ENCODE results near the gene ZNF575.

ZNF575 gene

GRCh38 chr19:43560687-43561086, 27.7 kb downstream of the ZNF575 start:
- no peak for DNase-seq (ENCODE audit: low spot score)

DNA sequence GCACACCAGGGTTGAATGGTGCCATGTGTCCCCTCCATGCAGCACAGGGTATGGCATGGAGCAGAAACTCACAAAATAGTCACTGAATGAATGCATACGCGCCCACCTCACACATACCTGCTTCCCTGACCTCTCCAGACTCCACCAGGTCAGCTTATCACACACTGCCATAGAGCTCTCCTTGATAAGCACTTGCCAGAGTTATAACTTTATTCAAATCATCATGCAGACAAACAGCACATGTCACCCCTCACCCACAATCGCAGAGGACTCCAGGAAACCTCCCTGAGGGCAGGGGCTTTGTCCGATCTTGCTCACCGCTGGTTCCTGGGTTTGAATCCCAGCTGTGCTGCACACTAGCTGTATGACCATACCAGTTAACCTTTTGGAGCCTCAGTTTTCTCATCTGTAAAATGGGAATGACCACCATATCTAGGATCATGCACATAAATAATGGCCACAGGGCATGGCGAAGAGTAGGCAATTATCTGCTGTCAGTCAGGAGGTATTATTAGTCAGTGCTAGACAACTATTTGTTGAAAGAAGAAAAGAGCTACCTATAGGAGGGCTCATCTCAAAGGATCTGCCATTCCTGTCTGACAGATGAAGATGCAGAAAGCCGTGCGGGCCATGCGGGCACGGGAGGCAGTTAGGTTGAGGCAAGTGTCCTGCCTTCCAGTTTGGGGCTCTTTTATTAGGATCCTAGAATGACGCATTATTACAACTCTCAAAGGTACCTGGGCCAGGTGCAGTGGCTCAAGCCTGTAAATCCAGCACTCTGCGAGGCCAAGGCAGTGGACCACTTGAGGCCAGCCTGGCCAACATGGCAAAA, 28.4 kb downstream of the ZNF575 start:
- TF ChIP-seq CTCF (IDR thresholded peaks at IDR 0.05; ENCODE audit: extremely low read depth, missing control alignments), result no peak
- DNase-seq (ENCODE audit: low spot score), result no peak

More at GRCh38 chr19:43560687-43561086, 27.7 kb downstream of the ZNF575 start:
- TF ChIP-seq CTCF (IDR thresholded peaks at IDR 0.05; ENCODE audit: extremely low read depth, missing control alignments), result no peak

DNA sequence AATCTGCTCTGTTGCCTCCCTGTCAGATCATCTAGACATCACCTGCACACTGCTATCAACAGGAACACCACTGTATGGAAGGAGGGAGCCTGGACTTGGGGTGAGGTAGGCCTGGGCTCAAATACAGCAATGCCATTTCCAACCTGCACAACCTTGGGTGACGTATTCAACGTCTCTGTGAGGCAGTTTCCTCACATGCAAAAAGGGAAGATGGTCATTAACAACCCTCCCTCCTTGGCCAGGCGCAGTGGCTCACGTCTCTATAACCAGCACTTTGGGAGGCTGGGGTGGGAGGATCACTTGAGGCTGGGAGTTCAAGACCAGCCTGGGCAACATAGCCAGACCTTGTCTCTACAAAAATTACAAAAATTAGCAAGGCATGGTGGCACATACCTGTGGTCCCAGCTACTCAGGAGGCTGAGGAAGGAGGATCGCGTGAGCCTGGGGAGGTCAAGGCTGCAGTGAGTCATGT, 29.3 kb downstream of the ZNF575 start:
- no peak for DNase-seq (ENCODE audit: low spot score)
- TF ChIP-seq CTCF (IDR thresholded peaks at IDR 0.05; ENCODE audit: extremely low read depth, missing control alignments), result no peak

DNA sequence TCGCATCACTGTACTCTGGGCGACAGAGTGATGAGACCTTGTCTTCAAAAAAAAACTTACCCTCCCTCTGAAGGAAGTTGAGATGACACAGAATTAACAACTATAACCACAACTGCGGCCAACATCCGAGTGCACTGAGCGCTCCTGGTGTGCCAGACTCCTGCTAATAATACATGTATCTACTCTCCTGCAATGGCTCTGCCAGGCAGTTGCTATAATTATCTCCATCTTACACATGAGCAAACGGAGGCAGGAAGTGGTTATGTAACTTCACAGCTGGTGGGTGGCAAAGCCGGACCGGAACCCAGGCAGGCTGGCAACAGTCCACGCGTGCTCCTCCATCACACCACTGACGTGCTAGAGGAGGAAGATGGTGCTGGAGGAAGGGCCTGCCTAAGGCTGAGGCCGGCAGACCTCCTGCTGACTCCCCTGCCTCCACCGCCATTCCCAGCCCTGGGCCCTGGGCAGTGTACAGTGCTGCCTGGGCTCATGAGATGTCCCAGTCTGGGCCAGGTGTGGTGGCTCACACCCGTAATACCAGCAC, 29.8 kb downstream of the ZNF575 start:
- no peak for DNase-seq (ENCODE audit: low spot score)
- no peak for TF ChIP-seq CTCF (IDR thresholded peaks at IDR 0.05; ENCODE audit: extremely low read depth, missing control alignments)

- no peak for DNase-seq (ENCODE audit: low spot score)
- no peak for TF ChIP-seq CTCF (IDR thresholded peaks at IDR 0.05; ENCODE audit: extremely low read depth, missing control alignments)
Observed at GRCh38 chr19:43563816-43564457, 30.9 kb downstream of the ZNF575 start.

DNA sequence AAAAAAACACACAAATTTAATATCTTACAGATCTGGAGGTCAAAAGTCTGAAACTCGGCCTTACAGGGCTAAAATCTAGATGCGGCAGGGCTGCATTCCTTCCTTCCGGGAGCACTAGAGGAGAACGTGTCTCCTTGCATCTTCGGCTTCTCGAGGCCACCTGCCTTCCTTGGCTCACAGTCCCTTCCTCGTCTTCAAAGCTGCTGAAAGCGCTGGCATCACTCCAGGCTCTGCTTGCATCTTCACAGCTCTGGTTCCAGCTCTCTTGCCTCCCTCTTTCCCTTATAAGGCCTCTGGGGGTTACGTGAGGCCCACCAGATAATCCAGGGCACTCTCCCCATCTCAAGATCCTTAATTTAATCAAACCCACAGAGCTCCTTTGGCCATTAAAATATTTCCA, 31.8 kb downstream of the ZNF575 start:
- no peak for DNase-seq (ENCODE audit: low spot score)
- no peak for TF ChIP-seq CTCF (IDR thresholded peaks at IDR 0.05; ENCODE audit: extremely low read depth, missing control alignments)

DNA sequence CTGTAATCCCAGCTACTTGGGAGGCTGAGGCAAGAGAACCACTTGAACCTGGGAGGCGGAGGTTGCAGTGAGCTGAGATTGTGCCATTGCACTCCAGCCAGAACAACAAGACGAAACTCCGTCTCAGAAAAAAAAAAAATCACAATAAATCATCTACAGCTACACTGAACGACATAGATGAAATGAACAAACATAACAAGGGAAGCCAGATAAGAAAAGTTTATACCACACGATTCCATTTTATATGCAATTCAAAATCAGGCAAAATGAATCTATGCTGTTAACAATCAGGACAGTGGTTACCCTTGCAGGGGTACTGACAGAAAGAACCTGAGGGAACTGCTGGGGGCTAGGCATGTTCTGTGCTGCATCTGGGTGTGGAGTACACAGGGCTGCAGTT, 36.7 kb downstream of the ZNF575 start:
- TF ChIP-seq CTCF (IDR thresholded peaks at IDR 0.05; ENCODE audit: extremely low read depth, missing control alignments), result no peak
- no peak for DNase-seq (ENCODE audit: low spot score)

Data from GM20000 (cell line).